Measurements from ENCODE around the gene CEP43.
A peak's percentile ranks its signal among the peaks of the same experiment; 100 is the strongest.

Gene CEP43, protein sequence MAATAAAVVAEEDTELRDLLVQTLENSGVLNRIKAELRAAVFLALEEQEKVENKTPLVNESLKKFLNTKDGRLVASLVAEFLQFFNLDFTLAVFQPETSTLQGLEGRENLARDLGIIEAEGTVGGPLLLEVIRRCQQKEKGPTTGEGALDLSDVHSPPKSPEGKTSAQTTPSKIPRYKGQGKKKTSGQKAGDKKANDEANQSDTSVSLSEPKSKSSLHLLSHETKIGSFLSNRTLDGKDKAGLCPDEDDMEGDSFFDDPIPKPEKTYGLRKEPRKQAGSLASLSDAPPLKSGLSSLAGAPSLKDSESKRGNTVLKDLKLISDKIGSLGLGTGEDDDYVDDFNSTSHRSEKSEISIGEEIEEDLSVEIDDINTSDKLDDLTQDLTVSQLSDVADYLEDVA

DNA sequence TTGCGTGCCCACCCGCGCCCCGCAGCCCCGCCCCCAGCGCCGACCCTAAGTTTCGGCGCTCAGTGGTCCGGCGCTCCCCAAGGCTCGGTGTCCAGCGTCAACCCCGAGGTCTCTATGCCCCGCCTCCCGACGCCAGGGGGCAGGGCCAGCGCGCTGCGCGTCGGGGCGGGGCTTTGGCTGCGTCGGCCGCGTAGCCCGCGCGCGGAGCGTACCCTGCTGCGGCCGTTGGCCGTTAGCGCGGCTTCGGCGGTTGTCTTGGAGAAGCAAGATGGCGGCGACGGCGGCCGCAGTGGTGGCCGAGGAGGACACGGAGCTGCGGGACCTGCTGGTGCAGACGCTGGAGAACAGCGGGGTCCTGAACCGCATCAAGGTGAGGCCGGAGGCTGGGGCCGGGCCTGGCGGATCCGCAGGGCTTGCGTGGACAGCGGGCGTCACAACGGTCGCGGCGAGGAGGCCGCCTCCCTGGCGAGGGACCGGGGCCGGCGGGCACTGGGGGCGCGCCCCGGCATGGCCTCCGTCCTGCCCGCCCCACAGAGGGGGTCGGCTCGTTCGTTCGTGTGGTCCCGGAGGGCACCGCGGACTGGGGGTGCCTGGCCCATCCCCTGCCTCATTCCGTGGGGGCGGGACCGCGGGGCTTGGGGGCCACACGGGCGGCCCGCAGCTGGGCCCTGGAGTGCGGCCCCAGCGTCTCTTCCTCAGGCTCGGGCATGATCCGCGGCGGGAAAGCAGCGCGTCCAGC lies at the start of gene CEP43:
CEP43 (plus strand) TSS at position 253 of the 739 bp plus-strand sequence; CDS start at position 269, 16 bp downstream.
- peak; percentile 94 for DNase-seq

DNA sequence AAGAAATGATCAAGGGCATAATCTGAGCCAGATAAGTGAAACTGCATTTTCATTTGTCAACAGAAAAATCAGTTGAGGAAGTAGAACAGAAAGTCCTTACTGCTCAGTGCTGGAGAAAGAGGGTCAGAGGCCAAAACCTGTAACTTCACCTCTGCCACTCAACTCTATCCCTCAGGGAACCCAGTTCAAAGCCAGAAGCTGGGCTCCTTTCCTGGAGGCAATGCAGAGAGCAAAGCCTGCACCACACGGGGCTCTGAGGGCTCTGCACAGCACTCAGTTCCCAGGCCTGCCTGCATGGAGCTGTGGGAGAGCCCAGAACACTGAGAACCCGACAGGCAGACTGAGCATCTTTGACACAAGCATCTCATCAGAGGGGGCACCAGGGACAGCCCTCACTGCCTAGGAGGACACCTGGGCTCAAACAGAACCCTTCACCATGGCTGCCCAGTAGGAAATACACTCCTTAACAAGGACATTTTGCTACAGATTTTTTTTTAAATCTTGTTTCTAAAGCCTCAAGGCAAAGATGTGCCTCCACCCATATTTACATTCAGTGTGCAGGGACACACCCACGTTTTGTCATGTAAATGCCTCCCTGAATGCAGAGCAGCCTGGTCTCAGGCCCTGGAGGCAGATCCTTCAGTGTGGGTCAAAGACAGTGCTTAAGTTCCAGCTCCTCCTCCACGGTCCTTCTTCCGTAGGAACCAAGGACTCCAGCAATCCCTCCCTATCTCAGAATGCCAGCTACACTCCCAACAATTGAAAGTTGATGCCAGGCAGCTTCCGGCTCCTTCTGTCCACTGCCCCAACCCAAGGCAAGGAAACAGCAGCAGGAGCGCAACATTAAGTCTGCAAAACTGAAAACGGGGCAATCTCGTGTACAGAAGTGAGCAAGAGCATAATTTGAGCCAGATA lies 49.4 kb upstream of the CEP43 start:
- no peak for DNase-seq

DNA sequence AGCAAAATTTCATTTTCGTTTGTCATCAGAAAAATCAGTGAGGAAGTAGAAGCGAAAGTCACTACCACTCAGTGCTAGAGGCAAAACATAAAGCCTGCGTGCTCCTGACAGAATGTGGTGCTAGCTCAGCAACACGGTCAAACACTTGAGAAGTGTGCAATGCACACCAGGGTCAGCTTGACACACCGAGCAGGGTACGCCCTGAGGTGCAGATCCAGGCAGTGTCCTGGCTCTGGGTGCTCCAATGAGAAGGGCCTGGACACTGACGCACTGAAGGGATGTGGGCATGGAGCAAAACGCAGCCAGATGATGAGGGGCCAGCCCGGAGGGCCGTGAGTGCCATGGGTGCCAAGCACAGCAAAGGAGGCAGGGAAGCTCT lies 48.8 kb upstream of the CEP43 start:
- no peak for DNase-seq

DNA sequence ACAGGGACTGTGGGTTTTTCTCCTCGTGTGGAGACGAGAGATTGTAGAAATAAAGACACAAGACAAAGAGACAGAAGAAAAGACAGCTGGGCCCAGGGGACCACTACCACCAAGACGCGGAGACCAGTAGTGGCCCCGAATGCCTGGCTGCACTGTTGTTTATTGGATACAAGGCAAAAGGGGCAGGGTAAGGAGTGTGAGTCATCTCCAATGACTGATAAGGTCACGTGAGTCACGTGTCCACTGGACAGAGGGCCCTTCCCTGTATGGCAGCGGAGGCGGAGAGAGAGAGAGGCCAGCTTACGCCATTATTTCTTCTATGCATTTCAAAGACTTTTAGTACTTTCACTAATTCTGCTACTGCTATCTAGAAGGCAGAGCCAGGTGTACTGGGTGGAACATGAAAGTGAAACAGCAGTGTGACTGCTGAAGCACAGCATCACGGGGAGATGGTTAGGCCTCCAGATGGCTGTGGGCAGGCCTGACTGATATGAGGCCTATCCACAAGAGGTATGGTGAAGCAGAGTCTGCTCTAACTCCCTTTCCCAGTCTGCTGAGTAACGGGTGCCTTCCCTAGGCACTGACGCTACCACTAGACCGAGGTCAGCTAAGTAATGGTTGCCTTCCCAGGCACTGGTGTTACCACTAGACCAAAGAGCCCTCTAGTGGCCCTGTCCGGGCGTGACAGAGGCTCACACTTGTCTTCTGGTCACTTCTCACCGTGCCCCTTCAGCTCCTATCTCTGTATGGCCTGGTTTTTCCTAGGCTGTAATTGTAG lies 48.1 kb upstream of the CEP43 start:
- DNase-seq = peak; percentile 83

- DNase-seq = no peak
Measured at GRCh38 chr6:166951670-166952060, 47.5 kb upstream of the CEP43 start.

DNA sequence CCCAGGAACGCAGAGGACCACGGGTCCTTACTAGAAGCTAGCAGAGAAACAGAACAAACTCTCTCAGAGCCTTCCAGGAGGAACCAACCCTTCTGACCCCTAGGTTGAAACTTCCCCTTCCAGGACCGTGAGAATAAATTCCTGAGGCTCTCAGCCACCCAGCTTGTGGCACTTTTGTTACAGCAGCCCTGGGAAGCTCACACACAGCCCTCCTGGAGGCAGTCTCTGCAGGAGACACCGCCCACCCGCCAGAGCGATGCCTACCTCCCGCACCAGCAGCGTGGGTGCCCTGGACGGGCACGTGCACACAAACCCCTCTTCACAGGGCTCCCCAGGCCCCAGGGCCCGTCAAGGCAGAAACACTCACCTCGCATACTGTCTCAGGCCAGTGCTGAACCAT lies 47.1 kb upstream of the CEP43 start:
- no peak for DNase-seq

DNA sequence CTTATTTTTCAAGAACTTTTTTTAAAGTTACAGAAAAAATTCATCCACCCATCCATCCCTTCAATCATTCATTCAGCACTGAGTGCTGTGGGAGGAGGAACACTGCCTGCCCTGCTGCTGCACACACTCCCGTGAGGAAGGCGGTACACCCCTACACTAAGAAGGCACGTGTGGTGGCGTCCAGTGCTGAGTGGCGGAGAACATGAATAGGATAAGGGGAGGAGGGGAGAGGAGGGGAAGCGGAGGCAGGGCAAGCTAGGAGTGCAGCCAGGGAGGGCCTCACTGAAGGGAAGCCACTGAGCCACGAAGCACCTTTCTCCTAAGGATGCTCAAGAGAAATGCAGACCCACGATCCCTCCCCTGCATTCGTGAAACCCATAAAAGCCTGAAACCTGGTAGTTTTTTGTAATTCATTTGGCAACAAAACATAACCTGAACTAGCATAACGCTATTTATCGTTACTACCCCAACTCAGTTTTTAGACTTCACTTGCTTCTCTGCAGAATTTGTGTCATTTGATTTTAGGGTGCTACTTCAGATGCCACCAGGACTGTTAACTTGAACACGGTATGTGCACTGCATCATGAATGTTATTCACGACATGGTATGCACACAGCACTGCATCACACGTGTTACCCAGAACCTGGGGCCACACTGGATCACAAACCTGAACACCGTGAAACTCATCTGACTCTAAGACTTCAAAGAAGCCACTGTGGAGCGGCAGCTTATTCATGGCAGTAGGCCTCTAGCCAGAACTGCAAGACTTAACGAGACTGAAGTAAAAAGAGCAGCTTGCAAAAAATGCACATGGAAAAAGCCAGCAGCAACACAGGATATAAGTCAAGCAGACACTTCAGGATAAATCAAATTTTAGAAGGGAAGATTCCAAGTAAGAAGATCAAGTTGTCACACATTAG lies 46.4 kb upstream of the CEP43 start:
- DNase-seq = no peak

DNA sequence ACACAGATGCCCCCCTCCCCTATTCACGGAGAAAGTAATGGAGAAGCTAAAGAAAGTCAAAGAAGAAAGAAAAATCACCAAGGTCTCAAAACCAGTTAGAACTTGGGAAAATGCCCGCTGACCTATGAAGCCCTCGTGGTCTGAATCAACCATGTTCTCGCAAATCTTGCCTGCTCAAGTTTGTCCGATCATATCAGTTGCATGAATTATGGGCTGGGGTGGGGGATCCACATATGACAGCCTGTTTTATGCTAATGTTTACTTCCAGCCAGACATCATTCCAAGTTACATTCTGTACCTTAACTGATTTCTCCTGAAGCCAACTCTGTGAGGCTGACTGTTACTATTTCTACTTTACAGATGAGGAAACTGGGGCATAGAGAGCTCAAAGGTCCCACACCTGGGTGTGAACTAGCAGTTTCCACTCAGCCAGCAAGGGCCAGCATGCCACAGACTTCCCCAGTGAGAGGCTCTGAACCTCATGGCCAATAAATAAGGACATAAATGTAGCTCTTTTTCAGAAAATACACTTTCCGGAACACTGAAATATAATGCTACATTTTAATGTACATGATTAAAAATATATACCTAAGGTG lies 45.0 kb upstream of the CEP43 start:
- DNase-seq = no peak

- peak; percentile 53 for DNase-seq
Measured at GRCh38 chr6:166955121-166955864, 43.9 kb upstream of the CEP43 start.

DNA sequence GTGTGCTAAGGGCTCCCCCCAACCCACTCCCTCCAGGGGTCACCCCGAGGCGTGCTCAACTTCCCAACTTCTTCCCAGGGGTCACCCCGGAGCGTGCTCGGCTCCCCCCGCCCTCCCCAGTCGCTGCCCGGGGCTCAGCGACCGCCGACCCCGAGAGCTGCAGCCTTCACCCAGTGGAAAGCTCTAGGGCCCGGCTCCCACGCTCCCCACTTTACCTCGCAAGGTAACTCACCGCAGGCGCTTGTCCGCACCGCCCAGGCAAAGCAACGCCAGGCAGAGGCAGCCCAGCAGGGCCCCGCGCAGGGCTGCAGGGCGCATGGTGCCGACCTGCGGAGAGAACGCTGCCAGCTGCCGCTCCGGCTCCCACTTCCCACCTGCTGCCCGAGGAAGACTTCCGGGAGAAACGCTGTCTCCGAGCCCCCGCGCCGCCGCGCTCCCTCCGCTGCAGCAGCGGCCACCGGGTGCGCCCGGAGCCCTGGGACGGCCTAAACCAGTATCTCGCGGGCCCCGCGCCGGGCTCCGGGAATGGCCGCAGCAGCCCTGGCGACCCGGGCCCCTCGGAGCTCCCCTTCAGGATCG lies 43.2 kb upstream of the CEP43 start:
- DNase-seq = peak; percentile 78

GRCh38 chr6:166956444-166957086 lies 42.6 kb upstream of the CEP43 start, which contains the start of gene RNASET2:
Gene RNASET2 (minus strand): TSS chr6:166956550. CDS start chr6:166956182, 368 bp downstream.
- DNase-seq = peak; percentile 94

DNA sequence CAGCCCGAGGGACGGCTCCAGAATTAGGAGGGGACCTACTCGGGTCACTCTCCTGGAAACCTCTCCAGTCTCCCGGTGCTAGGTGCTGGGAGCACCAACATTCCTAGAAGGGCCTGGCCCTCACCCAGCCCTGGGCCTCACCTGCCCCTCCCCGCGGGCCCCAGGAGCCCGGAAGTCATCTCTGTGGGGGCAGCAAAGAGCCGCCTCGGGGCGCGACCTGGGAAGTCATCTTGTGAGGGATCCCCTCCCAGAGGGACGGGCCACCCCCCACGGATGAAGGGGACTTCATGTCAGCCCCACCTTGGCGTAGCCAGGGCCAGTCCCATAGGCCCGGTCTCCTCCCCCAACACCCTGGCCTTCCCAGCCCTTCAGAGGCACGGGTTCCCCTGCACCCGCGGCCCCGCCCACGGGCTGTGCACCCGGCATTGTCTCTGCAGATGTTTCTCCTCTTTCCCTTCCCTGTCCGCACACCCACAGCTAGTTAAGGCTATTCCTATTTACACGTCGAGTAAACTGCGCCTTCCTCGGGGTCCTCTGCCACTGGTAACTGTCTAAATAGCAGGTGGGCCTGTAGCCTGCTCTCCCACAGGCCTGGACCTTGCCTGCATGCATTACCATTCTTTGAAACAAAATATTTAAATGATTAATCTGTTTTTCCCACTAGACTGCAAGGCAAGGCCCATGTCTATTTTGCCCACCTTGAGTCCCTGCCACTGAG lies 42.0 kb upstream of the CEP43 start:
- DNase-seq = peak; percentile 82

DNA sequence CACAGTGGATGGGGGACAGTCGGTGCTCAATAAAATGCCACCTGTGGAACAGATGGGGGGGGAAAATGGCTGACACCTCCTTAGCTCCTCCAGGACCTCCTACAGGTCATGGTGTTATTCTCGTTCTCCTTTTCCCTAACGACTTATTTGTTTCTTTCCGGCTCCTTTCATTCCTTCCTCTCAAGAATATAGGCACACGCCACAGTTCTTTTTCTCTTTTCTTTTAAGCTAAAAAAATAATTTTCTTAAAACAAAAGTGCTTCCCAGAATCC lies 41.5 kb upstream of the CEP43 start:
- DNase-seq = no peak

DNA sequence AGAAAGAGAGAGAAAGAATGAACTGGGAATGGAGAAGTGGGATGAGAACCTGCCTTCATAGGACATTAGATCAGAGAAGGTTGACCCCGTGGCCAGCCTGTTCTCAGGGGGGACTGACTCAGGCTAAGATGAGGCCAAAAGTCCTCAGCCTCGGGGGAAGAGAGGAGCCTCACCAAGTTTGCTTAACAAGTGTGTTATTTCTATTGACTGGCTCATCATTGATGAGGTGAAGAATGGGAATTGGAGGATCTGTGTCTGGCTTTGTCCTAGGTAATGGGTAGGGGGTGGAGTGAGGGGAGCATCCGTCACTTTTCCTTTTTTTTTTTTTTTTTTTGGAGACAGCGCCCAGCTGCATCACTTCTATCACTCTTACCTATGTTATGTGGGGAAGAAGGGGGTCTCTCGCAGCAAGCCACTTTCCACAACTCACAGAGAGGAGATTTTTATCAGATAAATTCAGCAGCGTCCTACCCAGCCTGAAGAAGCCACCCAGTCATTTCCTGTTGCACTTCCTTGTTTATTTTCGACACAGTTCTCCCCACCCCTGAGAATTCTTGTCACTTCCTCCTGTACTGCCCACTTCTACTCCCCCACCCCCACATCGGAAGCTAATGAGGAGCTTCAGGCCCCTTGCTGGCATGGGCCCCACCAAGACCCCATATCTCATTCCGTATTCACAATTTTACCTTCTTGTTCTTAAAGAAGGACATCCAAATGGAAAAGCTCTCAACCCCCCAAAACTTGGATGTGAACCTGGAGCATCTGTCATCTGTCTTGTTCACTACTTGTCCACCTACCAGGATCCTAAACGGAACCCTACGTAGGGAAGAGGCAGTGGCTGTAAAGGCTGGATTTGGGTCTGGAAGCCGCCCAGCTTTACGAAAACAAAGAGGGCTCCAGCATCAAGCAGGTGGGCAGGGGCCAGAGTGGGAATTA lies 40.0 kb upstream of the CEP43 start:
- peak; percentile 7 for DNase-seq

DNA sequence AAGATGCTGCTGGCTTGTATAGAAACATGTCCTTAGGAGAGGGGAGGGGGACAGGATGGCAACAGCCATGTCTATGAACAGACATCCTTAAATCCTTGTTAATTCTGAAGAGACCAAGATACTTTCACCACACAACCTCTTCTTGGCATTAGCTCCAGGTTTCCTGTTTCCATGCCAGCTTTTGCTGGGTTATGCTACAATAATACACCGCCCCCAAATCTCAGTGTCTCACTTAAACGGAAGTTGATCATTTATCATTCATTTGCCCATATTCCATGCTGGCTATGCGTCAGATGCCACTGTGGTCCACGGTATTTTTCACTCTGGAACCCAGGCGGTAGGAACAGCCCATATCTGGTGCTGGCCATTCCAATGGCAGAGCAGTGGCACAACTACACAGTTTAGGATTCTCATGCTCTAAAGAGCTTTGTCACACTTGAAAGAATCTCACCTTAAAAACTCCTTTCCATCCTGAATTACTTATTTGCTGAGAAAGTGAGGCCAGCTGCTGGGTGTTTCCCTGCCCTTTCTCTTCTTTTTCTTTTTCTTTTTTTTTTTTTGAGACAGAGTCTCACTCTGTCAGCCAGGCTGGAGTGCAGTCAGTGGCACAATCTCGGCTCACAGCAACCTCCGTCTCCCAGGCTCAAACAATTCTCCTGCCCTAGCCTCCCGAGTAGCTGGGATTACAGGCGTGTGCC lies 39.1 kb upstream of the CEP43 start:
- no peak for DNase-seq

GRCh38 chr6:166960609-166960978 lies 38.6 kb upstream of the CEP43 start:
- no peak for DNase-seq

GRCh38 chr6:166966268-166966667 lies 32.9 kb upstream of the CEP43 start:
- no peak for DNase-seq

Measured in DMS53 (cell line).